ENCODE measurements around the gene MRRF. TPM values are rescaled to one million over a fixed set of nuclear protein-coding genes. Genes with fewer than 3 reads are reported as not detected.
A peak's percentile ranks its signal among the peaks of the same experiment; 100 is the strongest.

MRRF gene
- total and polyA plus RNA-seq, 2 experiments from 2014 or later, result 23.7 to 30.8 TPM

- in situ Hi-C loops (cut with MboI), result loop anchor here (10.0 kb wide), 1 partner anchor 254 kb away; the partner anchor contains the start of gene TTLL11
- Histone ChIP-seq H3K4me3 (no peak overlapping the region), H3K9me3 (ENCODE audit: low read depth) (no peaks in the 10 kb centered on the region), H4K20me1 (ENCODE audit: insufficient read depth) (no peaks in the 10 kb centered on the region), H2AFZ (no peak overlapping the region), H3F3A (ENCODE audit: insufficient read depth) (no peaks in the 10 kb centered on the region), H3K4me1 (ENCODE audit: insufficient read depth) (no peaks in the 10 kb centered on the region), H3K79me2 (ENCODE audit: insufficient read depth) (no peaks in the 10 kb centered on the region), H3K4me2 (ENCODE audit: unreplicated experiment) (no peak overlapping the region), H3K9me2 (ENCODE audit: insufficient read depth) (no peaks in the 10 kb centered on the region), H3K27me3 (replicated peaks; ENCODE audit: insufficient read depth) (no peaks in the 10 kb centered on the region), H3K9ac (no peak overlapping the region), H3K36me3 (ENCODE audit: low read depth) (no peaks in the 10 kb centered on the region), H3K27ac (no peak overlapping the region)
- WGBS, 2 experiments (ENCODE audit: low coverage in 1 of 2, low lambda C conversion rate in 2 of 2, missing lambda C conversion rate in 2 of 2), result 41 to 50% methylated on average over 4 of the region's 4 CpGs
- DNase-seq, result no peak
- TF ChIP-seq EZH2 (IDR thresholded peaks at IDR 0.05; ENCODE audit: insufficient read depth, poor library complexity, severe bottlenecking) (no peak), EZH2phosphoT487 (IDR thresholded peaks at IDR 0.05; ENCODE audit: insufficient read depth, low read depth) (no peak)
Measured at GRCh38 chr9:122349201-122349600, 84.5 kb downstream of the MRRF start.

- no peaks in the 10 kb centered on the region for H3K27me3 ChIP-seq (replicated peaks; ENCODE audit: insufficient read depth)
- H3K27ac ChIP-seq, result no peak overlapping the region
- no peaks in the 10 kb centered on the region for H4K20me1 ChIP-seq (ENCODE audit: insufficient read depth)
- H3K79me2 ChIP-seq (ENCODE audit: insufficient read depth), result no peaks in the 10 kb centered on the region
- in situ Hi-C loops (cut with MboI), result loop anchor here (10.0 to 25.0 kb wide), 3 partner anchors 104 to 462 kb away; partner anchors contain the start of gene OR1K1
- no peak overlapping the region for H2AFZ ChIP-seq
- peak; percentile 81 for DNase-seq
- H3F3A ChIP-seq (ENCODE audit: insufficient read depth), result no peaks in the 10 kb centered on the region
- 29 to 30% methylated on average over 11 of the region's 11 CpGs for WGBS, 2 experiments (ENCODE audit: low coverage in 1 of 2, low lambda C conversion rate in 2 of 2, missing lambda C conversion rate in 2 of 2)
- no peaks in the 10 kb centered on the region for H3K36me3 ChIP-seq (ENCODE audit: low read depth)
- no peaks in the 10 kb centered on the region for H3K9me3 ChIP-seq (ENCODE audit: low read depth)
- H3K4me1 ChIP-seq (ENCODE audit: insufficient read depth), result no peaks in the 10 kb centered on the region
- H3K9me2 ChIP-seq (ENCODE audit: insufficient read depth), result no peaks in the 10 kb centered on the region
- H3K9ac ChIP-seq, result no peak overlapping the region
- TF ChIP-seq EZH2phosphoT487 (IDR thresholded peaks at IDR 0.05; ENCODE audit: insufficient read depth, low read depth) (no peak), EZH2 (IDR thresholded peaks at IDR 0.05; ENCODE audit: insufficient read depth, poor library complexity, severe bottlenecking) (no peak)
- H3K4me3 ChIP-seq, result no peak overlapping the region
- H3K4me2 ChIP-seq (ENCODE audit: unreplicated experiment), result no peak overlapping the region
Measured at GRCh38 chr9:122350577-122351355, 86.1 kb downstream of the MRRF start.

DNA sequence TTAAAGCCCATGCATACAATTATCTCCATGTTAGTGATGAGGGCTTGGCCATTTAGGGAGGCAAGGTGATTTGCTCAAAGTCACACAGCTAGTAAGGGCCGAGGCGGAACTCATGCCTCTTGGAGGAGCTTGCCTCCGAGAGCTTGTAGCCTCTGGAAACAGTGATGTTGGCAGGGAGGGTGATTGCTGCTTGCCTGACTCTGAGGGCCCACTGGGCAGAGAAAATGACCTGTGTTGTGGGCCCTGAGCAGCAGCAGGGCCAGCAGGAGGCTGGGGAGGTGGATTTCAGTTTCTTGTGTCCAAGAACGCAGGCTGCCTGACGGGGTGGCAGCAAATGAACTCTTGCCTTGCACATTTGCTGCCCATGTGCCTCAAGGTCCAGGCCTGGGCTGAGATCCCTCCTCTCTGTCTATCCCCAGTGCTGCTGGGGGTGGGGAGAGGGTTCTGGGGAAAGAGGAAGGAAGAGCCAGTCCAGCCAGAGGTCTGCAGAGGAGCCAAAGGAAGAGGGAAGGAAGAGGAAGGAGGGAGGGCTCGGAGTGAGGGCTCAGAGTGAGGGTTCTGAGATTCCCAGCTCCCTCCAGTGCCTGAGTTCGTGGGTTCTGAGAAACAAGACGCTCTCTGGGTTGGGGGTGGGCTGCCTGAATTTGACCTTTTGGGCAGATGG, 90.0 kb downstream of the MRRF start:
- Histone ChIP-seq H4K20me1 (ENCODE audit: insufficient read depth) (no peaks in the 10 kb centered on the region), H3K36me3 (ENCODE audit: low read depth) (no peaks in the 10 kb centered on the region), H3K9ac (no peak overlapping the region), H3K9me3 (ENCODE audit: low read depth) (no peaks in the 10 kb centered on the region), H3K4me1 (ENCODE audit: insufficient read depth) (no peaks in the 10 kb centered on the region), H3K27me3 (replicated peaks; ENCODE audit: insufficient read depth) (no peaks in the 10 kb centered on the region), H3F3A (ENCODE audit: insufficient read depth) (no peaks in the 10 kb centered on the region), H3K4me3 (no peak overlapping the region), H3K27ac (no peak overlapping the region), H3K4me2 (ENCODE audit: unreplicated experiment) (no peak overlapping the region), H2AFZ (no peak overlapping the region), H3K9me2 (ENCODE audit: insufficient read depth) (no peaks in the 10 kb centered on the region), H3K79me2 (ENCODE audit: insufficient read depth) (no peaks in the 10 kb centered on the region)
- TF ChIP-seq EZH2 (IDR thresholded peaks at IDR 0.05; ENCODE audit: insufficient read depth, poor library complexity, severe bottlenecking), result no peak
- no peak for TF ChIP-seq EZH2phosphoT487 (IDR thresholded peaks at IDR 0.05; ENCODE audit: insufficient read depth, low read depth)
- 79 to 85% methylated on average over 8 of the region's 8 CpGs for WGBS, 2 experiments (ENCODE audit: low coverage in 1 of 2, low lambda C conversion rate in 2 of 2, missing lambda C conversion rate in 2 of 2)
- no peak for DNase-seq
- in situ Hi-C loops (cut with MboI), result loop anchor here (10.0 to 25.0 kb wide), 3 partner anchors 100 to 458 kb away; partner anchors contain the start of gene OR1K1

GRCh38 chr9:122355336-122355875, 90.7 kb downstream of the MRRF start:
- WGBS, 2 experiments (ENCODE audit: low coverage in 1 of 2, low lambda C conversion rate in 2 of 2, missing lambda C conversion rate in 2 of 2), result 75 to 80% methylated on average over 4 of the region's 4 CpGs
- H3K27me3 ChIP-seq (replicated peaks; ENCODE audit: insufficient read depth), result no peaks in the 10 kb centered on the region
- TF ChIP-seq EZH2phosphoT487 (IDR thresholded peaks at IDR 0.05; ENCODE audit: insufficient read depth, low read depth), result no peak
- no peak for TF ChIP-seq EZH2 (IDR thresholded peaks at IDR 0.05; ENCODE audit: insufficient read depth, poor library complexity, severe bottlenecking)
- H3K79me2 ChIP-seq (ENCODE audit: insufficient read depth), result no peaks in the 10 kb centered on the region
- no peak for DNase-seq
- no peak overlapping the region for H3K27ac ChIP-seq
- H3K4me1 ChIP-seq (ENCODE audit: insufficient read depth), result peaks cover 7% of the 10 kb centered on the region; the same call in 1 of the 2 replicates
- no peak overlapping the region for H3K4me2 ChIP-seq (ENCODE audit: unreplicated experiment)
- H2AFZ ChIP-seq, result no peak overlapping the region
- no peaks in the 10 kb centered on the region for H3K9me2 ChIP-seq (ENCODE audit: insufficient read depth)
- no peaks in the 10 kb centered on the region for H3K36me3 ChIP-seq (ENCODE audit: low read depth)
- no peaks in the 10 kb centered on the region for H3K9me3 ChIP-seq (ENCODE audit: low read depth)
- H3K9ac ChIP-seq, result no peak overlapping the region
- no peak overlapping the region for H3K4me3 ChIP-seq
- no peaks in the 10 kb centered on the region for H3F3A ChIP-seq (ENCODE audit: insufficient read depth)
- H4K20me1 ChIP-seq (ENCODE audit: insufficient read depth), result no peaks in the 10 kb centered on the region
- in situ Hi-C loops (cut with MboI), result loop anchor here (10.0 to 25.0 kb wide), 3 partner anchors 99 to 457 kb away; partner anchors contain the start of gene OR1K1
